HepG2 (cell line): ENCODE measurements around the gene OSBPL5. TPM values are rescaled to one million over a fixed set of nuclear protein-coding genes. Genes with fewer than 3 reads are reported as not detected.

ENCODE experiments used
- FOSL1 ChIP-seq: sonication (generic); formaldehyde crosslinking; IDR thresholded peaks from 2 replicates; pipeline ENCODE4 v1.9.0; 2021; ENCODE audit warnings: missing genetic modification reagents, borderline replicate concordance
- HNRNPH1 ChIP-seq: fragments of 200-400 bp; formaldehyde crosslinking; optimal IDR thresholded peaks from 2 replicates; pipeline ENCODE3; 2017; ENCODE audit warnings: mild to moderate bottlenecking, low read depth, low read length
- MYC ChIP-seq: sonication (generic); formaldehyde crosslinking; IDR thresholded peaks from 2 replicates; pipeline ENCODE4 v1.9.0; 2021; ENCODE audit warnings: missing genetic modification reagents, borderline replicate concordance
- STAG1 ChIP-seq: sonication (generic); formaldehyde crosslinking; IDR thresholded peaks from 2 replicates; pipeline ENCODE4 v1.4.0; 2020; ENCODE audit warnings: missing genetic modification reagents
- TRIM24 ChIP-seq: sonication (generic); formaldehyde crosslinking; IDR thresholded peaks from 2 replicates; pipeline ENCODE4 v1.8.0; 2022; ENCODE audit warnings: mild to moderate bottlenecking, missing genetic modification reagents
- ZNF274 ChIP-seq: sonication (generic); formaldehyde crosslinking; IDR thresholded peaks from 2 replicates; pipeline ENCODE4 v1.5.1; 2020; ENCODE audit warnings: mild to moderate bottlenecking, missing genetic modification reagents
- ZNF770 ChIP-seq: sonication (generic); formaldehyde crosslinking; IDR thresholded peaks from 2 replicates; pipeline ENCODE4 v1.5.0; 2020; ENCODE audit warnings: mild to moderate bottlenecking, missing genetic modification reagents
- polyA plus RNA-seq, 8 experiments: library from polyadenylated mRNA; depleted of rRNA in 3 of 8; stranded (reverse) in 7 of 8; unstranded in 1 of 8; fragments of >200 nt; fragmentation: Illumina TruSeq in 4 of 8; extraction: Trizol in 4 of 8; gene quantifications; 2 replicates each; pipeline versions ENCODE4 v1.2.1 to v1.2.3, GENCODE V29; 2011 to 2016; ENCODE audit warnings: low read depth in 4 of 8, missing spikeins in 1 of 8, mixed read lengths in 1 of 8; ENCODE audit not compliant: insufficient read depth in 1 of 8
- total RNA-seq, 5 experiments: library from RNA; depleted of rRNA; stranded (reverse); fragments of >200 nt; fragmentation: Illumina TruSeq; extraction: Trizol; gene quantifications; 2 replicates each; pipeline ENCODE4 v1.2.3, GENCODE V29; 2016; ENCODE audit warnings: low read depth in 1 of 5
- TF ChIP-seq, protein P1 (sequence below): sonication (generic); formaldehyde crosslinking; conservative IDR thresholded peaks from 2 replicates; pipeline ENCODE4 v1.4.0; 2020; ENCODE audit warnings: mild to moderate bottlenecking, missing genetic modification reagents, moderate library complexity
- TF ChIP-seq, protein P2 (sequence below): sonication (generic); formaldehyde crosslinking; conservative IDR thresholded peaks from 2 replicates; pipeline ENCODE4 v1.4.0; 2020; ENCODE audit warnings: missing genetic modification reagents
- TF ChIP-seq, protein P3 (sequence below): sonication (generic); formaldehyde crosslinking; IDR thresholded peaks from 2 replicates; pipeline ENCODE4 v1.5.1; 2020; ENCODE audit warnings: missing genetic modification reagents, mild to moderate bottlenecking, borderline replicate concordance

OSBPL5 gene
- total and polyA plus RNA-seq, 2 of the 13 experiments (the other 11 are each of a cell fraction or from before 2014, with no cell fraction given): not detected

DNA sequence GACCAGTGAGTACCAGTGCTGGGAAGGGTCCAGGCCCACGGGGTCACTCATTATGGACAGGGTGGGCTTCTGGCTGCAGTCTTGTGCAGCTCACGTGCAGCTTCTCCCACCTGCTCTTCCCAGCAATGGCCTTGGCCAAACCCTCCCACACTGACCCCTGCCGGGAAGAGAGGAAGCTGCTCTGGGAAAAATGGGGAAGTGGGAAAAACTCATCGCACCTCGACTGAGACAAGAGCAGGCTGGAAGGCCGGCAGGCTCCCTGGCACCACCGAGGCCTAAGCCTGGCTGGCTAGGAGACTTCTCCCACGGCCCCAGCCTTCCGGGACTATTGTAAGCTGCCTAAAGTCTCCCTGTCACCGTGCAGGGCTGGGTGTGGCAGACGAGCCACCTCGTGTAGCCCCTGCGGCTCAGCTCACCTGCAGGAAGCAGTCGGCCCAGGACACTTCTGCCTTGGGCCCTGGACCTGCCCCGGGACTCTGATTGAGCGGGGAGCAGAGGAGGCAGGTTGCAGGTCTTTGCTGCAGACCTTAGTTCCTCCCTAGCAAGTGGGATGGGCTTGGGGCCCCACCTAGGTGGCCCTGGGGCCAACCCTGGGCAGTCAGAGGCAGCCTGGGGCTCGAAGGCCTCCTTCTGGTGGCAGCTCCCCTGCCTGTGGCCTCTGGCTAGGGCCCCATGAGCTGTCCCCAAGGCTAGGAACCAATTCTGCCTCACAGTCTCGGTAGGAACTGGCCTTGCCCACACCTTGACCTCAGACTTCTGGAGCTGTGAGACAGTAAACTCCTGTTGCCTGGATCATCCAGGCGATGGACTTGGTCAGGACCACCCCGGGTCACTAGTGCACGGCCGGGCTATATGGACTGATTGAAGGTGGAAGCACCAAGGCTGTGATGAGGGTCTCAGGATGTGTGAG lies 30.4 kb upstream of the OSBPL5 start (continued):
- TF ChIP-seq, protein P1, sequence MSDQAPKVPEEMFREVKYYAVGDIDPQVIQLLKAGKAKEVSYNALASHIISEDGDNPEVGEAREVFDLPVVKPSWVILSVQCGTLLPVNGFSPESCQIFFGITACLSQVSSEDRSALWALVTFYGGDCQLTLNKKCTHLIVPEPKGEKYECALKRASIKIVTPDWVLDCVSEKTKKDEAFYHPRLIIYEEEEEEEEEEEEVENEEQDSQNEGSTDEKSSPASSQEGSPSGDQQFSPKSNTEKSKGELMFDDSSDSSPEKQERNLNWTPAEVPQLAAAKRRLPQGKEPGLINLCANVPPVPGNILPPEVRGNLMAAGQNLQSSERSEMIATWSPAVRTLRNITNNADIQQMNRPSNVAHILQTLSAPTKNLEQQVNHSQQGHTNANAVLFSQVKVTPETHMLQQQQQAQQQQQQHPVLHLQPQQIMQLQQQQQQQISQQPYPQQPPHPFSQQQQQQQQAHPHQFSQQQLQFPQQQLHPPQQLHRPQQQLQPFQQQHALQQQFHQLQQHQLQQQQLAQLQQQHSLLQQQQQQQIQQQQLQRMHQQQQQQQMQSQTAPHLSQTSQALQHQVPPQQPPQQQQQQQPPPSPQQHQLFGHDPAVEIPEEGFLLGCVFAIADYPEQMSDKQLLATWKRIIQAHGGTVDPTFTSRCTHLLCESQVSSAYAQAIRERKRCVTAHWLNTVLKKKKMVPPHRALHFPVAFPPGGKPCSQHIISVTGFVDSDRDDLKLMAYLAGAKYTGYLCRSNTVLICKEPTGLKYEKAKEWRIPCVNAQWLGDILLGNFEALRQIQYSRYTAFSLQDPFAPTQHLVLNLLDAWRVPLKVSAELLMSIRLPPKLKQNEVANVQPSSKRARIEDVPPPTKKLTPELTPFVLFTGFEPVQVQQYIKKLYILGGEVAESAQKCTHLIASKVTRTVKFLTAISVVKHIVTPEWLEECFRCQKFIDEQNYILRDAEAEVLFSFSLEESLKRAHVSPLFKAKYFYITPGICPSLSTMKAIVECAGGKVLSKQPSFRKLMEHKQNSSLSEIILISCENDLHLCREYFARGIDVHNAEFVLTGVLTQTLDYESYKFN: no peak
- TF ChIP-seq ZNF274 (CRISPR knock-in tag) (0 out of 2 replicates have a peak, but pooled peaks have one; percentile 47), MYC (no peak), ZNF770 (CRISPR knock-in tag) (no peak), STAG1 (CRISPR knock-in tag) (peak; percentile 20; the same call in 1 of the 2 replicates), FOSL1 (CRISPR knock-in tag) (no peak), TRIM24 (no peak), HNRNPH1 (no peak)
- TF ChIP-seq, protein P2, sequence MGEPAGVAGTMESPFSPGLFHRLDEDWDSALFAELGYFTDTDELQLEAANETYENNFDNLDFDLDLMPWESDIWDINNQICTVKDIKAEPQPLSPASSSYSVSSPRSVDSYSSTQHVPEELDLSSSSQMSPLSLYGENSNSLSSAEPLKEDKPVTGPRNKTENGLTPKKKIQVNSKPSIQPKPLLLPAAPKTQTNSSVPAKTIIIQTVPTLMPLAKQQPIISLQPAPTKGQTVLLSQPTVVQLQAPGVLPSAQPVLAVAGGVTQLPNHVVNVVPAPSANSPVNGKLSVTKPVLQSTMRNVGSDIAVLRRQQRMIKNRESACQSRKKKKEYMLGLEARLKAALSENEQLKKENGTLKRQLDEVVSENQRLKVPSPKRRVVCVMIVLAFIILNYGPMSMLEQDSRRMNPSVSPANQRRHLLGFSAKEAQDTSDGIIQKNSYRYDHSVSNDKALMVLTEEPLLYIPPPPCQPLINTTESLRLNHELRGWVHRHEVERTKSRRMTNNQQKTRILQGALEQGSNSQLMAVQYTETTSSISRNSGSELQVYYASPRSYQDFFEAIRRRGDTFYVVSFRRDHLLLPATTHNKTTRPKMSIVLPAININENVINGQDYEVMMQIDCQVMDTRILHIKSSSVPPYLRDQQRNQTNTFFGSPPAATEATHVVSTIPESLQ (CRISPR knock-in tag): no peak
- TF ChIP-seq, protein P3, sequence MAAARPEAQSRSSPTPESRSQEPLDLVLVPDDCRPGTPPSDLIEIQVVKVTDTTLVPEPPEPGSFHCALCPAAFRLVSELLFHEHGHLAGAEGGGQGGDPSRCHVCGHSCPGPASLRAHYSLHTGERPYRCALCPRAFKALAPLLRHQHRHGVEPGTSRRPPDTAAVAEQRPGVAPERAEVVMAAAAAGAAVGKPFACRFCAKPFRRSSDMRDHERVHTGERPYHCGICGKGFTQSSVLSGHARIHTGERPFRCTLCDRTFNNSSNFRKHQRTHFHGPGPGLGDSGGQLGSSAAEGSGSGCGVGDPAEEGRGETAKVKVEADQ (CRISPR knock-in tag): no peak
